ENCODE measurements around the gene ACTL9.

DNA sequence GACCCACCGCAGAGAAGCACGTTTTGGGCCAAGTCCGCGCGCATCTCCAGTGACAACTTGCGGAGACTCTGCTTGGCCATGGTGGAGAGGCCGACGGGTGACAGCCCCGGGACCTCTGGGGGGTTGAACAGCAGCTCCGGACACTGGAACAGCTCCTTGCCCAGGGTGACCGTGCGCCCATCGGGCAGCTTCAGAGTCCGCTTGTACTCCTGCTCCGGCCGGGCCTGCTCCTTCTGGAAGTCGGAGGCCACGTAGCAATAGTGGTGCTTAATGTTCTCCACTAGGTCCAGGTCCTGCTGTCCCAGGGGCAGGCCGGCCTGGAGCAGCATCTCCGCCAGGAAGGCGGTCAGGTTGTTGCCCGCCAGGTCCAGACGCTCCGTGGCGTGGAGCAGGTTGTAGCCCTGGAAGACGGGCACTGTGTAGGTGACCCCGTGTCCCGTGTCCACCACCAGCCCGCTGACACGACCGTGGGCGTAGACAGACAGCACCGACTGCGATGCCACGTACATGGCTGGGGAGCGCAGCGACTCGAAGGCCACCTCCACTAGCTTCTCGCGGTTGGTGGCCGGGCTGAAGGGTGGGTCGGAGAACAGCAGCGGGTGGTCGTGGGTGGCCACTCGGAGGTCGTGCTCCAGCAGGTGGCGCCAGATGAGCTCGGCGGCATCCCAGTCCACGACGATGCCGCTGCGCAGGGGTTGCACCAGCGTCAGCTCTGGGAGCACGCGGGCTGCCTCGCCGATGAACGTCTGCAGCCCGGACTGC, 743 bp downstream of the ACTL9 start:
- TF ChIP-seq, protein P1, sequence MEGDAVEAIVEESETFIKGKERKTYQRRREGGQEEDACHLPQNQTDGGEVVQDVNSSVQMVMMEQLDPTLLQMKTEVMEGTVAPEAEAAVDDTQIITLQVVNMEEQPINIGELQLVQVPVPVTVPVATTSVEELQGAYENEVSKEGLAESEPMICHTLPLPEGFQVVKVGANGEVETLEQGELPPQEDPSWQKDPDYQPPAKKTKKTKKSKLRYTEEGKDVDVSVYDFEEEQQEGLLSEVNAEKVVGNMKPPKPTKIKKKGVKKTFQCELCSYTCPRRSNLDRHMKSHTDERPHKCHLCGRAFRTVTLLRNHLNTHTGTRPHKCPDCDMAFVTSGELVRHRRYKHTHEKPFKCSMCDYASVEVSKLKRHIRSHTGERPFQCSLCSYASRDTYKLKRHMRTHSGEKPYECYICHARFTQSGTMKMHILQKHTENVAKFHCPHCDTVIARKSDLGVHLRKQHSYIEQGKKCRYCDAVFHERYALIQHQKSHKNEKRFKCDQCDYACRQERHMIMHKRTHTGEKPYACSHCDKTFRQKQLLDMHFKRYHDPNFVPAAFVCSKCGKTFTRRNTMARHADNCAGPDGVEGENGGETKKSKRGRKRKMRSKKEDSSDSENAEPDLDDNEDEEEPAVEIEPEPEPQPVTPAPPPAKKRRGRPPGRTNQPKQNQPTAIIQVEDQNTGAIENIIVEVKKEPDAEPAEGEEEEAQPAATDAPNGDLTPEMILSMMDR (IDR thresholded peaks at IDR 0.05), result no peak
- TF ChIP-seq POLR2A (IDR thresholded peaks at IDR 0.05), result no peak
- TF ChIP-seq POLR2AphosphoS5 (IDR thresholded peaks at IDR 0.05), result no peak
- no peak for TF ChIP-seq EP300 (IDR thresholded peaks at IDR 0.05)
